MG63 (cell line): ENCODE measurements around the gene CPAMD8. TPM values are rescaled to one million over a fixed set of nuclear protein-coding genes. Genes with fewer than 3 reads are reported as not detected.
A peak's percentile ranks its signal among the peaks of the same experiment; 100 is the strongest.

Experiments
- DNase-seq: peaks from one replicate; pipeline ENCODE4 v3.0.0-alpha.2; 2020
- H3K27me3 ChIP-seq: fragments of 250-450 bp; sonication (Bioruptor Pico); 2 replicates; pipeline ENCODE4 v1.5.1; 2020; ENCODE audit warnings: mild to moderate bottlenecking, moderate library complexity
- H3K36me3 ChIP-seq: fragments of 250-450 bp; sonication (Bioruptor Pico); 2 replicates; pipeline ENCODE4 v1.5.1; 2020; ENCODE audit warnings: mild to moderate bottlenecking, moderate library complexity
- H3K4me3 ChIP-seq: fragments of 250-450 bp; sonication (Bioruptor Pico); 2 replicates; pipeline ENCODE4 v1.5.1; 2020; ENCODE audit warnings: mild to moderate bottlenecking, moderate library complexity
- H3K9me3 ChIP-seq: fragments of 250-450 bp; sonication (Bioruptor Pico); 2 replicates; pipeline ENCODE4 v1.5.1; 2020; ENCODE audit warnings: mild to moderate bottlenecking, moderate library complexity
- total RNA-seq: library from RNA; depleted of rRNA; stranded (reverse); fragments of >200 nt; shearing (Covaris generic); gene quantifications from 2 replicates; pipeline ENCODE4 v1.2.3, GENCODE V29; 2014; ENCODE audit warnings: low replicate concordance

The CPAMD8 gene
- total RNA-seq, 1 experiment from 2014 or later, result 2.6 TPM

GRCh38 chr19:16922949-16923348 lies 103.7 kb downstream of the CPAMD8 start:
- Histone ChIP-seq H3K9me3 (peaks cover 13% of the 10 kb centered on the region), H3K36me3 (no peaks in the 10 kb centered on the region)

GRCh38 chr19:16922592-16922934 lies 104.0 kb downstream of the CPAMD8 start:
- no peak for DNase-seq
- Histone ChIP-seq H3K9me3 (peaks cover 13% of the 10 kb centered on the region), H3K27me3 (no peaks in the 10 kb centered on the region; the same call in none of the 2 replicates), H3K36me3 (no peaks in the 10 kb centered on the region), H3K4me3 (no peak overlapping the region)

More at GRCh38 chr19:16922949-16923348, 103.7 kb downstream of the CPAMD8 start:
- Histone ChIP-seq H3K4me3 (no peak overlapping the region), H3K27me3 (no peaks in the 10 kb centered on the region; the same call in 1 of the 2 replicates)
- DNase-seq, result no peak

GRCh38 chr19:16921766-16922591 lies 104.6 kb downstream of the CPAMD8 start:
- no peak for DNase-seq
- Histone ChIP-seq H3K36me3 (no peaks in the 10 kb centered on the region), H3K27me3 (peaks cover 3% of the 10 kb centered on the region), H3K9me3 (peaks cover 13% of the 10 kb centered on the region), H3K4me3 (no peak overlapping the region)

GRCh38 chr19:16920816-16921529 lies 105.6 kb downstream of the CPAMD8 start:
- peaks cover 9% of the 10 kb centered on the region for H3K27me3 ChIP-seq
- DNase-seq, result peak; percentile 95
- H3K36me3 ChIP-seq, result no peaks in the 10 kb centered on the region
- no peak overlapping the region for H3K4me3 ChIP-seq
- H3K9me3 ChIP-seq, result peaks cover 11% of the 10 kb centered on the region

- H3K36me3 ChIP-seq, result no peaks in the 10 kb centered on the region
- no peak overlapping the region for H3K4me3 ChIP-seq
- H3K9me3 ChIP-seq, result peaks cover 9% of the 10 kb centered on the region
- H3K27me3 ChIP-seq, result peaks cover 9% of the 10 kb centered on the region
- DNase-seq, result no peak
Observed at GRCh38 chr19:16919496-16919895, 107.1 kb downstream of the CPAMD8 start.

- peaks cover 25% of the 10 kb centered on the region for H3K9me3 ChIP-seq
- no peak for DNase-seq
- no peaks in the 10 kb centered on the region for H3K36me3 ChIP-seq
- H3K27me3 ChIP-seq, result peaks cover 9% of the 10 kb centered on the region
- no peak overlapping the region for H3K4me3 ChIP-seq
Observed at GRCh38 chr19:16917401-16917800, 109.2 kb downstream of the CPAMD8 start.

GRCh38 chr19:16915734-16916133 lies 110.9 kb downstream of the CPAMD8 start:
- Histone ChIP-seq H3K4me3 (no peak overlapping the region), H3K36me3 (no peaks in the 10 kb centered on the region), H3K27me3 (peaks cover 9% of the 10 kb centered on the region), H3K9me3 (peaks cover 28% of the 10 kb centered on the region)
- no peak for DNase-seq

- H3K27me3 ChIP-seq, result peaks cover 9% of the 10 kb centered on the region
- no peaks in the 10 kb centered on the region for H3K36me3 ChIP-seq
- no peak overlapping the region for H3K4me3 ChIP-seq
- peaks cover 28% of the 10 kb centered on the region for H3K9me3 ChIP-seq
- DNase-seq, result no peak
Observed at GRCh38 chr19:16915135-16915534, 111.5 kb downstream of the CPAMD8 start.

- peaks cover 25% of the 10 kb centered on the region for H3K9me3 ChIP-seq
- no peak overlapping the region for H3K4me3 ChIP-seq
- peaks cover 9% of the 10 kb centered on the region for H3K27me3 ChIP-seq
- H3K36me3 ChIP-seq, result no peaks in the 10 kb centered on the region
- DNase-seq, result no peak
Observed at GRCh38 chr19:16914421-16914820, 112.2 kb downstream of the CPAMD8 start.

- H3K36me3 ChIP-seq, result no peaks in the 10 kb centered on the region
- H3K9me3 ChIP-seq, result peaks cover 19% of the 10 kb centered on the region
- no peak overlapping the region for H3K4me3 ChIP-seq
- no peak for DNase-seq
- peaks cover 9% of the 10 kb centered on the region for H3K27me3 ChIP-seq
Observed at GRCh38 chr19:16912780-16913179, 113.8 kb downstream of the CPAMD8 start.

GRCh38 chr19:16911046-16911445 lies 115.6 kb downstream of the CPAMD8 start:
- no peak for DNase-seq
- H3K9me3 ChIP-seq, result peaks cover 19% of the 10 kb centered on the region
- no peaks in the 10 kb centered on the region for H3K36me3 ChIP-seq
- H3K4me3 ChIP-seq, result no peak overlapping the region
- H3K27me3 ChIP-seq, result peaks cover 6% of the 10 kb centered on the region

- no peak for DNase-seq
- Histone ChIP-seq H3K9me3 (peaks cover 13% of the 10 kb centered on the region), H3K4me3 (no peak overlapping the region), H3K36me3 (no peaks in the 10 kb centered on the region), H3K27me3 (peaks cover 9% of the 10 kb centered on the region)
Observed at GRCh38 chr19:16908759-16909158, 117.9 kb downstream of the CPAMD8 start.

- Histone ChIP-seq H3K36me3 (no peaks in the 10 kb centered on the region), H3K4me3 (no peak overlapping the region), H3K27me3 (peaks cover 9% of the 10 kb centered on the region), H3K9me3 (no peaks in the 10 kb centered on the region)
- DNase-seq, result no peak
Observed at GRCh38 chr19:16904599-16904998, 122.0 kb downstream of the CPAMD8 start.

GRCh38 chr19:16903347-16903746 lies 123.3 kb downstream of the CPAMD8 start:
- H3K9me3 ChIP-seq, result no peaks in the 10 kb centered on the region
- H3K4me3 ChIP-seq, result no peak overlapping the region
- DNase-seq, result no peak
- no peaks in the 10 kb centered on the region for H3K36me3 ChIP-seq
- H3K27me3 ChIP-seq, result peaks cover 9% of the 10 kb centered on the region

GRCh38 chr19:16902545-16902944 lies 124.1 kb downstream of the CPAMD8 start:
- Histone ChIP-seq H3K4me3 (no peak overlapping the region), H3K9me3 (no peaks in the 10 kb centered on the region), H3K36me3 (no peaks in the 10 kb centered on the region), H3K27me3 (peaks cover 9% of the 10 kb centered on the region)
- DNase-seq, result no peak

- Histone ChIP-seq H3K36me3 (no peaks in the 10 kb centered on the region), H3K4me3 (no peak overlapping the region), H3K27me3 (peaks cover 8% of the 10 kb centered on the region), H3K9me3 (no peaks in the 10 kb centered on the region)
- no peak for DNase-seq
Observed at GRCh38 chr19:16901491-16902175, 125.0 kb downstream of the CPAMD8 start.

- no peaks in the 10 kb centered on the region for H3K9me3 ChIP-seq
- H3K36me3 ChIP-seq, result no peaks in the 10 kb centered on the region
- H3K4me3 ChIP-seq, result no peak overlapping the region
- H3K27me3 ChIP-seq, result no peaks in the 10 kb centered on the region
- peak; percentile 56 for DNase-seq
Observed at GRCh38 chr19:16899566-16900075, 127.0 kb downstream of the CPAMD8 start.
